BLaER1 treated with 17β-estradiol and CSF1 and Interleukin-3, amounts not matched to agents 10 nM and 100 nM (cell line): ENCODE results near the gene ENOX1.

Experiments used
- H3K27ac ChIP-seq, 11 experiments: shearing (Covaris generic); formaldehyde crosslinking; 2 replicates each; pipeline ENCODE4 v1.8.1; 2022
- H3K27me3 ChIP-seq, 11 experiments: shearing (Covaris generic); formaldehyde crosslinking; 2 replicates each; pipeline ENCODE4 v1.8.1; 2022
- H3K36me3 ChIP-seq, 11 experiments: shearing (Covaris generic); formaldehyde crosslinking; 2 replicates each; pipeline ENCODE4 v1.8.1; 2022
- H3K4me1 ChIP-seq, 10 experiments: shearing (Covaris generic); formaldehyde crosslinking; 2 replicates each; pipeline ENCODE4 v1.8.1; 2022
- H3K4me2 ChIP-seq, 11 experiments: shearing (Covaris generic); formaldehyde crosslinking; 2 replicates each; pipeline ENCODE4 v1.8.1; 2022
- H3K4me3 ChIP-seq, 10 experiments: shearing (Covaris generic); formaldehyde crosslinking; 2 replicates each; pipeline ENCODE4 v1.8.1; 2022
- H3K9ac ChIP-seq, 11 experiments: shearing (Covaris generic); formaldehyde crosslinking; 2 replicates each; pipeline ENCODE4 v1.8.1; 2022
- H3K9me3 ChIP-seq, 11 experiments: shearing (Covaris generic); formaldehyde crosslinking; replicated peaks in 1 of 11; 2 replicates each; pipeline ENCODE4 v1.8.1; 2022
- H4K20me1 ChIP-seq, 11 experiments: shearing (Covaris generic); formaldehyde crosslinking; 2 replicates each; pipeline ENCODE4 v1.8.1; 2022
- Cebpa-rat ChIP-seq, 11 experiments: shearing (Covaris generic); IDR thresholded peaks; 2 replicates each; pipeline ENCODE4 v1.8.1; 2022

The ENOX1 gene

GRCh38 chr13:43243711-43244110, 543.1 kb downstream of the ENOX1 start:
- H3K9me3 ChIP-seq: no peaks in the 10 kb centered on the region
- H3K9ac ChIP-seq: no peak overlapping the region
- TF ChIP-seq Cebpa-rat (IDR thresholded peaks at IDR 0.05): no peak
- H4K20me1 ChIP-seq: no peaks in the 10 kb centered on the region
- H3K4me2 ChIP-seq: 0 out of 22 replicates have a peak overlapping the region, but pooled peaks of 1 of the 11 experiments have one; percentile 5
- H3K36me3 ChIP-seq: no peaks in the 10 kb centered on the region
- H3K27me3 ChIP-seq: no peaks in the 10 kb centered on the region
- no peak overlapping the region for H3K4me3 ChIP-seq
- no peak overlapping the region for H3K27ac ChIP-seq
- H3K4me1 ChIP-seq: peaks cover 0 to 22% (median 11%) of the 10 kb centered on the region in 10 experiments; a peak in 17 of 20 replicates

GRCh38 chr13:43242040-43242439, 544.7 kb downstream of the ENOX1 start:
- Histone ChIP-seq H3K4me1 (peaks cover 0 to 22% (median 11%) of the 10 kb centered on the region in 10 experiments; a peak in 17 of 20 replicates), H3K27me3 (no peaks in the 10 kb centered on the region), H3K36me3 (no peaks in the 10 kb centered on the region), H3K4me3 (no peak overlapping the region), H3K9me3 (no peaks in the 10 kb centered on the region), H4K20me1 (no peaks in the 10 kb centered on the region), H3K27ac (no peak overlapping the region), H3K9ac (no peak overlapping the region), H3K4me2 (peak overlapping the region in 4 of 11 experiments; percentile 4 to 45 (median 22); a peak in 5 of 22 replicates)
- no peak for TF ChIP-seq Cebpa-rat (IDR thresholded peaks at IDR 0.05)

DNA sequence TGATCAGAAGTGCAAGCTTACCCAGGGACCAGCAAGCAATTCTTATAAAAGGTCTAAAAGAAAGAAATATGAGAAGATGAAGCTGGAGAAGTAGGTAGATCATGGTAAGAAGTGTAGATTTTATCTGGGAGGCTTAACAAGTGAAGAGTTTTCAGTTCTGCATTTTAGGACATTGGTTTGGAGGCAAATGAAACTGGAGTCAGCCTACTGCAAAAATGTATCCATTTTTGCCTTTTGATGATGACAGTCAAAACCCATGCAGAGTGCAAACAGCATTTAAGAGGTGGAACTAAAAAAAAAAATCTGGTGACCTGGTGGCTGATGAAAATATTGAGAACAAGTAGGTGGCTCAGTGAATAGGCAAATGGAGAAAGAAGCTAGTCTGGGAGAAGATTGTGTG, 546.5 kb downstream of the ENOX1 start:
- Histone ChIP-seq H3K4me2 (peak overlapping the region in 9 of 11 experiments; percentile 10 to 47 (median 34); a peak in 14 of 22 replicates), H3K4me3 (no peak overlapping the region), H3K4me1 (peaks cover 0 to 22% (median 11%) of the 10 kb centered on the region in 10 experiments; a peak in 17 of 20 replicates), H3K27me3 (no peaks in the 10 kb centered on the region), H4K20me1 (no peaks in the 10 kb centered on the region), H3K27ac (peak overlapping the region in 1 of 11 experiments; percentile 5; a peak in 1 of 22 replicates), H3K9me3 (no peaks in the 10 kb centered on the region), H3K9ac (no peak overlapping the region), H3K36me3 (no peaks in the 10 kb centered on the region)
- TF ChIP-seq Cebpa-rat (IDR thresholded peaks at IDR 0.05): no peak

- Histone ChIP-seq H3K4me3 (no peak overlapping the region), H3K9ac (no peak overlapping the region), H3K4me2 (no peak overlapping the region), H3K27me3 (no peaks in the 10 kb centered on the region), H3K36me3 (no peaks in the 10 kb centered on the region), H3K27ac (no peak overlapping the region), H3K9me3 (no peaks in the 10 kb centered on the region), H3K4me1 (peaks cover 0 to 22% (median 11%) of the 10 kb centered on the region in 10 experiments; a peak in 17 of 20 replicates), H4K20me1 (no peaks in the 10 kb centered on the region)
- TF ChIP-seq Cebpa-rat (IDR thresholded peaks at IDR 0.05): no peak
Observed at GRCh38 chr13:43239275-43239840, 547.4 kb downstream of the ENOX1 start.

- Histone ChIP-seq H3K9me3 (no peaks in the 10 kb centered on the region), H3K4me1 (peaks cover 0 to 18% (median 11%) of the 10 kb centered on the region in 10 experiments; a peak in 17 of 20 replicates), H3K27ac (no peak overlapping the region), H3K4me3 (no peak overlapping the region), H3K9ac (no peak overlapping the region), H3K36me3 (no peaks in the 10 kb centered on the region), H3K4me2 (no peak overlapping the region), H3K27me3 (no peaks in the 10 kb centered on the region), H4K20me1 (no peaks in the 10 kb centered on the region)
- TF ChIP-seq Cebpa-rat (IDR thresholded peaks at IDR 0.05): 0 out of 22 replicates have a peak, but pooled peaks of 1 of the 11 experiments have one; percentile 15
Observed at GRCh38 chr13:43238341-43239083, 548.3 kb downstream of the ENOX1 start.

GRCh38 chr13:43237616-43238015, 549.2 kb downstream of the ENOX1 start:
- H3K27ac ChIP-seq: no peak overlapping the region
- no peaks in the 10 kb centered on the region for H3K27me3 ChIP-seq
- no peak overlapping the region for H3K4me3 ChIP-seq
- H3K9ac ChIP-seq: no peak overlapping the region
- TF ChIP-seq Cebpa-rat (IDR thresholded peaks at IDR 0.05): no peak
- no peaks in the 10 kb centered on the region for H4K20me1 ChIP-seq
- H3K4me2 ChIP-seq: no peak overlapping the region
- no peaks in the 10 kb centered on the region for H3K9me3 ChIP-seq
- H3K36me3 ChIP-seq: no peaks in the 10 kb centered on the region
- peaks cover 0 to 22% (median 12%) of the 10 kb centered on the region in 10 experiments; a peak in 17 of 20 replicates for H3K4me1 ChIP-seq

DNA sequence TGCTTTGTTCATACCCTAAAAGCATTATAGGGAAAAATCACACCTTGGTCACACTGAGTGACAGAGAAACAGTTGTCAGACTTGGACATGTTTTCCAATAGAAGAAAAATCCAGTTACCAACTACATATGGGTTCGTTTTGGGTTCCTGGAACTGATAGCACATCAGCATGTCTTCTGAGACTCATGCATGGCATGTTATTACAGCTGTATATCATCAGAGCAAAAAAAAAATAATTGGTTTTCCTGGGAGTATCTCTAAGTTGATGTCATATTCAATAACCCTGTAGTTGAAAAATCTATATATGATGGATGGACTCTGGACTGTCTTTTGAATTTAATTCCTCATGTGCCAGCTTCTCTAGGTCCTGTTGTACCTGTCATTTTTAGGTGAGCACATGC, 551.7 kb downstream of the ENOX1 start:
- peaks cover 6 to 30% (median 26%) of the 10 kb centered on the region in 10 experiments; a peak in 18 of 20 replicates for H3K4me1 ChIP-seq
- H3K36me3 ChIP-seq: no peaks in the 10 kb centered on the region
- H3K4me2 ChIP-seq: no peak overlapping the region
- no peak overlapping the region for H3K9ac ChIP-seq
- no peaks in the 10 kb centered on the region for H3K27me3 ChIP-seq
- H3K27ac ChIP-seq: no peak overlapping the region
- TF ChIP-seq Cebpa-rat (IDR thresholded peaks at IDR 0.05): no peak
- H4K20me1 ChIP-seq: no peaks in the 10 kb centered on the region
- H3K4me3 ChIP-seq: no peak overlapping the region
- no peaks in the 10 kb centered on the region for H3K9me3 ChIP-seq

- TF ChIP-seq Cebpa-rat (IDR thresholded peaks at IDR 0.05): no peak
- Histone ChIP-seq H3K4me2 (peak overlapping the region in 6 of 11 experiments; percentile 70 to 91 (median 74); a peak in 10 of 22 replicates), H3K36me3 (no peaks in the 10 kb centered on the region), H4K20me1 (no peaks in the 10 kb centered on the region), H3K4me1 (peaks cover 4 to 34% (median 26%) of the 10 kb centered on the region in 10 experiments; a peak in 17 of 20 replicates), H3K4me3 (no peak overlapping the region), H3K9ac (no peak overlapping the region), H3K9me3 (peaks cover 0 to 8% (median 0%) of the 10 kb centered on the region in 11 experiments; a peak in 2 of 22 replicates), H3K27me3 (no peaks in the 10 kb centered on the region), H3K27ac (no peak overlapping the region)
Observed at GRCh38 chr13:43232873-43233265, 553.9 kb downstream of the ENOX1 start.

DNA sequence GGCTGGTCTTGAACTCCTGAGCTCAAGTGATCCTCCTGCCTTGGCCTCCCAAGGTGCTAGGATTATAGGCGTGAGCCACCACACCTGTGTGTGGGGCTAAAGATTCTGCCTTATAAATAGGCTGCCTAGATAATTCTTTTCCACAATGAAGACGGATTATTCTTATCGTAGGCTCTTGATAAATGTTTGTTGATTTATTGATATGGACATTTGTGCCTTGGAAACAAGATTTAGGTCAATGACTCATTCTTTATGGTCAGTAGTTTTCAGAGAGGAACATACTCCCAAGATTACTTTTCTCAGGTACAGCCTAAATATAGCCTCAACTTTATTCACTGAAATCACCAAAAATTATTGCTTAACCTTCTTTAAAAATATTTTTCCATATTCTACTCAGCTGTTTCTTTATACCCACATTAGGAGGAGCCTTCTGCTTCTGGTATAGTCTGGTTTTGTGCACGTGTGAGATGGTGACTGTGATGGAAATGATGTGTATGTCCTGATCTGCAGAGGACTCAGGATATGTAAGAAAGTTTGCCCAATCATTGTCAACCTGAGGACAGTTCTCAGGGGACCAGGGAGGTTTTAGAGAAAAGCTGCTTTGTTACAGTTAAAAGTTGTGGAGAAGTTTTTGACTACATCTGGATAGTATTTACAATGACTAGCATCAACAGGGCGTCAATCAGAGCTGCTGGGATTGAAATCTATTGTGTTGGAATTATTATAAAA, 554.5 kb downstream of the ENOX1 start:
- Histone ChIP-seq H3K4me2 (peak overlapping the region in 8 of 11 experiments; percentile 64 to 91 (median 74); a peak in 15 of 22 replicates), H3K36me3 (no peaks in the 10 kb centered on the region), H3K4me3 (no peak overlapping the region), H3K9ac (no peak overlapping the region), H4K20me1 (no peaks in the 10 kb centered on the region), H3K4me1 (peaks cover 4 to 34% (median 26%) of the 10 kb centered on the region in 10 experiments; a peak in 17 of 20 replicates), H3K27me3 (no peaks in the 10 kb centered on the region), H3K27ac (no peak overlapping the region), H3K9me3 (peaks cover 0 to 8% (median 0%) of the 10 kb centered on the region in 11 experiments; a peak in 2 of 22 replicates)
- no peak for TF ChIP-seq Cebpa-rat (IDR thresholded peaks at IDR 0.05)
